Keratinocyte (primary cell): ENCODE data around the gene CSDE1. TPM values are rescaled to one million over a fixed set of nuclear protein-coding genes. Genes with fewer than 3 reads are reported as not detected.
"Not testable (repeated sequence)": the region's sequence is repeated elsewhere in the genome, so short reads cannot be mapped to it uniquely, and the experiment has no call there.

Source experiments
- DNase-seq: peaks from one replicate; pipeline ENCODE4 v3.0.0-alpha.2; 2011; ENCODE audit warnings: low read depth, missing footprints, low spot score
- FAIRE-seq: peaks from 2 replicates; lab custom pipeline; 2011; peaks lifted over from hg19 to GRCh38; lab: Jason Lieb, UNC
- H2AFZ ChIP-seq: 2 replicates; pipeline ENCODE4 v1.6.0; 2012; ENCODE audit warnings: low read length, control low read depth, inconsistent platforms; ENCODE audit not compliant: control insufficient read depth
- H3K27ac ChIP-seq: 2 replicates; pipeline ENCODE4 v1.5.1; 2011; ENCODE audit warnings: low read length; ENCODE audit not compliant: control insufficient read depth, insufficient read depth
- H3K27me3 ChIP-seq: 3 replicates; pipeline ENCODE4 v1.6.0; 2011; ENCODE audit warnings: low read length; ENCODE audit not compliant: control insufficient read depth, insufficient read depth; ENCODE audit errors: extremely low read depth
- H3K36me3 ChIP-seq, 2 experiments: 2 replicates in 1 of 2; 3 replicates in 1 of 2; pipeline ENCODE4 v1.5.1; 2011; ENCODE audit warnings: low read length in 2 of 2, mild to moderate bottlenecking in 1 of 2; ENCODE audit not compliant: control insufficient read depth in 2 of 2, insufficient read depth in 2 of 2; ENCODE audit errors: extremely low read depth in 1 of 2
- H3K4me1 ChIP-seq: 3 replicates; pipeline ENCODE4 v1.5.1; 2011; ENCODE audit warnings: low read length; ENCODE audit not compliant: control insufficient read depth, insufficient read depth; ENCODE audit errors: extremely low read depth
- H3K4me2 ChIP-seq: 3 replicates; pipeline ENCODE4 v1.6.0; 2011; ENCODE audit warnings: low read depth, low read length; ENCODE audit not compliant: control insufficient read depth, insufficient read depth; ENCODE audit errors: extremely low read depth
- H3K4me3 ChIP-seq, 3 experiments: fragments of 200-600 bp in 1 of 3; sonication (generic) in 1 of 3; 2 replicates in 2 of 3; 3 replicates in 1 of 3; pipeline ENCODE4 v1.5.1; 2011 to 2016; ENCODE audit warnings: low read length in 3 of 3, mild to moderate bottlenecking in 3 of 3, control low read depth in 2 of 3, inconsistent platforms in 1 of 3, low read depth in 1 of 3, mixed read lengths in 1 of 3, mixed run types in 1 of 3, moderate library complexity in 1 of 3; ENCODE audit not compliant: control insufficient read depth in 2 of 3, insufficient read depth in 2 of 3; ENCODE audit errors: extremely low read depth in 1 of 3
- H3K79me2 ChIP-seq: 2 replicates; pipeline ENCODE4 v1.6.0; 2012; ENCODE audit warnings: low read length; ENCODE audit not compliant: control insufficient read depth, insufficient read depth
- H3K9ac ChIP-seq: 3 replicates; pipeline ENCODE4 v1.6.0; 2011; ENCODE audit warnings: low read length; ENCODE audit not compliant: control insufficient read depth, insufficient read depth; ENCODE audit errors: extremely low read depth
- H3K9me1 ChIP-seq: 3 replicates; pipeline ENCODE4 v1.6.0; 2011; ENCODE audit warnings: low read length; ENCODE audit not compliant: control insufficient read depth, insufficient read depth; ENCODE audit errors: extremely low read depth
- H3K9me3 ChIP-seq: 2 replicates; pipeline ENCODE4 v1.5.1; 2012; ENCODE audit warnings: low read depth, low read length; ENCODE audit not compliant: control insufficient read depth
- H4K20me1 ChIP-seq: 3 replicates; pipeline ENCODE4 v1.6.0; 2011; ENCODE audit warnings: low read length; ENCODE audit not compliant: control insufficient read depth, insufficient read depth; ENCODE audit errors: extremely low read depth
- CTCF ChIP-seq, 3 experiments: IDR thresholded peaks in 1 of 3; conservative IDR thresholded peaks in 1 of 3; optimal IDR thresholded peaks in 1 of 3; 2 replicates in 2 of 3; 3 replicates in 1 of 3; pipeline versions ENCODE3 to v1.5.1; 2011; ENCODE audit warnings: low read length in 3 of 3, mild to moderate bottlenecking in 3 of 3, moderate library complexity in 2 of 3, control low read depth in 1 of 3, inconsistent platforms in 1 of 3; ENCODE audit not compliant: insufficient read depth in 2 of 3; ENCODE audit errors: extremely low read depth in 1 of 3
- EZH2 ChIP-seq: IDR thresholded peaks from one replicate; pipeline ENCODE4 v1.6.1; 2012; ENCODE audit warnings: inconsistent platforms, mild to moderate bottlenecking, low read length, moderate library complexity
- dilution Hi-C: fragments of 300-500 bp; cut with MboI; formaldehyde crosslinking; loops from one replicate; pipeline ENCODE4 v1.7.0; 2020; ENCODE audit warnings: low sequenced_read_pairs; ENCODE audit not compliant: extremely low pct_ligation_motif_present
- polyA plus RNA-seq, 5 experiments: library from polyadenylated mRNA; depleted of rRNA in 3 of 5; stranded (reverse) in 3 of 5; stranded (forward) in 1 of 5; unstranded in 1 of 5; fragments of >200 nt; gene quantifications; 1 replicate in 1 of 5; 2 replicates in 3 of 5; 3 replicates in 1 of 5; pipeline versions ENCODE4 v1.2.1 to v1.2.3, GENCODE V29; 2011 to 2012; ENCODE audit warnings: missing spikeins in 2 of 5, low read depth in 1 of 5, low replicate concordance in 1 of 5

Gene CSDE1
- polyA plus RNA-seq, 1 donor (not counting 4 experiments of a cell fraction or from before 2014, with no cell fraction given) = 268 TPM

GRCh38 chr1:114803001-114803400, 45.2 kb upstream of the CSDE1 start:
- no peak overlapping the region for H3K4me3 ChIP-seq
- FAIRE-seq (peak; percentile 99), DNase-seq (peak; percentile 88)
- no peaks in the 10 kb centered on the region for H3K9me3 ChIP-seq
- peaks cover 10% of the 10 kb centered on the region for H3K4me1 ChIP-seq
- no peak overlapping the region for H3K9ac ChIP-seq
- H3K27me3 ChIP-seq = no peaks in the 10 kb centered on the region
- TF ChIP-seq CTCF (optimal IDR thresholded peaks at IDR 0.05 in 1 of 3, IDR thresholded peaks at IDR 0.05 in 1 of 3, conservative IDR thresholded peaks at IDR 0.05 in 1 of 3; ENCODE audit: extremely low read depth in 1 of 3, insufficient read depth in 2 of 3, low read length in 3 of 3) (no peak), EZH2 (no peak)
- H3K79me2 ChIP-seq = no peaks in the 10 kb centered on the region
- no peak overlapping the region for H2AFZ ChIP-seq
- no peaks in the 10 kb centered on the region for H3K36me3 ChIP-seq
- dilution Hi-C loops = no loop called here
- H3K9me1 ChIP-seq = no peaks in the 10 kb centered on the region
- peak overlapping the region; percentile 42 for H3K4me2 ChIP-seq
- H4K20me1 ChIP-seq = no peaks in the 10 kb centered on the region
- peak overlapping the region; percentile 76 for H3K27ac ChIP-seq

GRCh38 chr1:114794038-114794437, 36.3 kb upstream of the CSDE1 start:
- Histone ChIP-seq H3K27ac (no peak overlapping the region), H3K4me1 (no peaks in the 10 kb centered on the region), H4K20me1 (no peaks in the 10 kb centered on the region), H2AFZ (no peak overlapping the region), H3K9me1 (no peaks in the 10 kb centered on the region), H3K27me3 (no peaks in the 10 kb centered on the region), H3K79me2 (no peaks in the 10 kb centered on the region), H3K9me3 (no peaks in the 10 kb centered on the region), H3K4me2 (no peak overlapping the region), H3K36me3 (no peaks in the 10 kb centered on the region), H3K4me3 (no peak overlapping the region), H3K9ac (no peak overlapping the region)
- TF ChIP-seq CTCF (optimal IDR thresholded peaks at IDR 0.05 in 1 of 3, IDR thresholded peaks at IDR 0.05 in 1 of 3, conservative IDR thresholded peaks at IDR 0.05 in 1 of 3; ENCODE audit: extremely low read depth in 1 of 3, insufficient read depth in 2 of 3, low read length in 3 of 3) = no peak
- no peak for TF ChIP-seq EZH2
- dilution Hi-C loops = no loop called here
- DNase-seq (no peak), FAIRE-seq (no peak)

- H3K27ac ChIP-seq, H3K9ac ChIP-seq, H3K27me3 ChIP-seq, H3K4me1 ChIP-seq, H3K79me2 ChIP-seq, dilution Hi-C loops, H4K20me1 ChIP-seq, FAIRE-seq, H3K9me1 ChIP-seq, H3K4me2 ChIP-seq, H3K9me3 ChIP-seq, H3K4me3 ChIP-seq, DNase-seq, H2AFZ ChIP-seq, H3K36me3 ChIP-seq: not testable (repeated sequence)
Observed at GRCh38 chr1:114790581-114790980, 32.8 kb upstream of the CSDE1 start.

GRCh38 chr1:114786440-114786839, 28.7 kb upstream of the CSDE1 start:
- H3K27ac ChIP-seq, FAIRE-seq, H4K20me1 ChIP-seq, dilution Hi-C loops, H3K27me3 ChIP-seq, H3K36me3 ChIP-seq, H3K9me3 ChIP-seq, H3K4me3 ChIP-seq, H3K9me1 ChIP-seq, H3K9ac ChIP-seq, H3K4me2 ChIP-seq, H3K4me1 ChIP-seq, H3K79me2 ChIP-seq, DNase-seq, H2AFZ ChIP-seq: not testable (repeated sequence)
